Inflammatory macrophage treated with lipopolysaccharide for 1 hour (primary cell): ENCODE measurements around the gene MAF.
A peak's percentile ranks its signal among the peaks of the same experiment; 100 is the strongest.

ENCODE experiments used
- DNase-seq, 2 donors: peaks; one replicate each; pipeline ENCODE4 v3.0.0-alpha.2; 2020 to 2022

MAF gene

GRCh38 chr16:79610771-79611170, 10.2 kb upstream of the MAF start:
- DNase-seq = no peak

- DNase-seq = peak in 1 of 2 donors; percentile 24
Measured at GRCh38 chr16:79609861-79610260, 9.3 kb upstream of the MAF start.

DNA sequence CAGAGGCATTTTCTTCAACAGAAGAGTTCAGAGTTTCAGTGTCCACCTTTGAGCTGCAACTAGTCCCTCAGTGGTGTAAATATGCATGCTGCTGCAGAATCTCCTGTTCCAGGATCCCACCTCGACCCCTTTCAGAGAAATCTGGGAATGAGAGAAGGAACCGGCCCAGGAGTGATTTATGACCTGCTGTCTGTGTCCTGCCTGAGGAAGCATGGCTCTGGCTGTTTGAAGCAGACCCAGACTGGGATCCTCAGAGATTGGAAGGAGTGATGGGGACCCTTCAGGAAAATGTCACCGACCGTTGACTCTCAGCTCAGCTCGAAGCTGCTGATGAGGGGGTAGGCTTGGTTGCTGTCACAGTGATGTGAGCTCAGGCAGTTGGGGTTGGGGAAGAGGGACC, 8.4 kb upstream of the MAF start:
- DNase-seq = no peak

- DNase-seq = no peak
Measured at GRCh38 chr16:79607587-79607986, 7.0 kb upstream of the MAF start.

GRCh38 chr16:79605999-79606398, 5.5 kb upstream of the MAF start:
- DNase-seq = peak; percentile 32 to 38

- DNase-seq = no peak
Measured at GRCh38 chr16:79603055-79603454, 2.5 kb upstream of the MAF start.

GRCh38 chr16:79602628-79603014, 2.1 kb upstream of the MAF start:
- no peak for DNase-seq

- DNase-seq = peak; percentile 69 to 95
Measured at GRCh38 chr16:79601931-79602627, 1.5 kb upstream of the MAF start.

- DNase-seq = peak; percentile 23 to 44
Measured at GRCh38 chr16:79601092-79601930, 774 bp upstream of the MAF start.

DNA sequence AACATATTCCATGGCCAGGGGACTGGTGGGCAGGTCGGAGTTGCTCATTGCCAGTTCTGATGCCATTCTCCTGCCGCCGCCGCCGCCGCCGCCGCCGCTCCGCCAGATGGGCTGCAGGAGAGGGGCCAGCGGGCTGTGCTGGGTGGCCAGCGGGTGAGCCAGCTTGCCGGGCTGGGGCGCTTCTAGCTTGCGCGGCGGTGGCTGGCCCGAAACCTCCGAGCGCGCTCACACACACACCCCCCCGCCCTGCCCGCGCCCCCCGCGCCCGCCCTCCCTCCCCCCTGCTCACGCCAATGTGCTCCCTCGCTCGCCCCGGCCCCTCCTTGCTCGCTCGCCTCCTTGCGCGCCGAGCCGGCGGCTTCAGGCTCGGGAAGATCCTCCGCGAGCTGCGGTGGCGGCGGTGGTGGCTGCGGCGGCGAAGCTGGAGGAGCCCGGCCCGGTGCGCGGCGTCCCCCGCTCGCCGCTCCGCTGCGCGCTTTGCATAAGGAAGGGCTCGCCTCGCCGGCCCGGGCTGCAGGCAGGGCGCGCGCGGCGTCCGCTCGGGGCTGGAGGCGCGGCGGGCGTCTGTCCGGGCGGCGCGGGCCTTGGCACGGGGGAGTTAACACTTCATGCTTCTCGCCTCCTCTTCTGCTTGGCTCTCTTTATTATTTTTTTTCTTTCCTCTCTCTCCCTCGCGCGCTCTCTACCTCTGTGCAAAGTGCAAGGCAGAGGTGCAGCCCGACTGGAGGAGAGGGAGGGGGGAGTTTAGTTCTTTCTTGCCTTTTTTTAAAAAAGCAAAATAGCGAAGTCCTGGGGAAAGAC, 500 bp downstream of the MAF start:
- peak; percentile 46 for DNase-seq

GRCh38 chr16:79599256-79599836, 1.2 kb downstream of the MAF start:
- no peak for DNase-seq

- DNase-seq = peak; percentile 41 to 56
Measured at GRCh38 chr16:79598348-79599181, 2.0 kb downstream of the MAF start.

DNA sequence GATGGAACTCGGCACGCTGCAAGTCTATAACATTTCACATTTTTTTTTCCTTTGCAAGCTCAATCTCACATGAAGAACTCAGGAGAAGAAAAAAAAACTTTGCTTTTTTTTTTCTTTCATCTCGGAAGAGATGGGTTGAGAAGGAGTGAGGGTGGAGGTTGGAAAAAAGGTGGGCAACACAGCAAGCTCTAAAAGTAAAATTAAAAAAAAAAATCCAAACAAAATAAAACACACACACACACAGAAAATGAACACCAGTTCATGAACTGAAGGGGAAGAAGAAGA, 2.5 kb downstream of the MAF start:
- no peak for DNase-seq

DNA sequence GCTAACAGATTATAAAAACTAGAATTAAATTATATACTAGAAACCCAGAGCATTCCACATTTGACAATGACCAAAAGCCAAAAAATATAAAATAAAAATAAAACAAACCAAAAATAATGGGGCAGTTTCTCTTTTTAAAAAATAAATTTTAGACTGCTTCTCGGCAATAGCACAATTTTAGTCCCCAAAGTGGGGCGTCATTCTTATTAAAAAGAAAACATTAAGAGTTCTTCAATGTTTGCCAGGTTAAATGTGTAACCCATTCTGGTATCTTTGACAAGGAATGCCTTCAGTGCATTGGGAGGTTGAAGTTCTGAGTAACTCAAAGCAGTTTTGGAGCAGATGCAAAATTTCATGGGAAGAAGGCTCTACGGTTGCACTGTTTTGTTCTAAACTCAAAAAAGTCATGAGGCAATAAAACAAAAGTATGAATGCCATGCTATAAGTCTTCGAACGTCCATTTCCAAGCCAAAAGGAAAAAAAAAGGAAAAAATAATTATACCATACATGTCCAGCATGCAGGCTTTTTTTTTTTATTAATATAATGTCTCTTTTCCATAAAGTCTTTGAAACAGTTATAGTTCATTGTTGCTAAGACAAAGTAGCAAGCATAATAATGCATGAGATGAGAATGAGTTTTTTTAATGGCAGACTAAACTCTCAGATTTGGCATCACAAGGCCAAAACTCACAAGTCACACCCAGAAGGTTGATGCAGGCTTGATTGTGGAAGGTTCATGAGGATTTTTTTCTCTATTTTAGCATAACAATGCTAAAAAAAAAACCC, 3.1 kb downstream of the MAF start:
- no peak for DNase-seq

- DNase-seq = no peak
Measured at GRCh38 chr16:79595931-79596450, 4.5 kb downstream of the MAF start.

DNA sequence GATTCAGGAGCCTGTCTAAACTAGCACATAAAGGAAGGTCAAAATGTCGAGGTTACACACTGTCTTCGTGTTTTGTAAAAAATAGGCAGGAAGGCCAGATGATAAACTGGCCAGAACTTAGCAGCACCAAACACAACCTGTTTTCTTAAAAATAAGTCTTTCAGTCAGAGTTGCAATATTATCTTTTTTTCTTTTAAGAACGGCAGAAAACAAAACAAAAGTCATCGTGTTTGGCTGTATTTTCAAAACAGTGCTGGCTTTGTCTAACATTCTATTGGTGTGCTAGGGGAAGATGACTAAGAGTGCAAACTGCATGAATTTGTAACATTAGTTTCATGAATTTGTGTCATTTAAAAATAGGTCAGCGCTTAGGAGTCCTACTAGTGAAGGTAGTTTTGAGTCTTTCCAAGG, 5.3 kb downstream of the MAF start:
- DNase-seq = no peak

DNA sequence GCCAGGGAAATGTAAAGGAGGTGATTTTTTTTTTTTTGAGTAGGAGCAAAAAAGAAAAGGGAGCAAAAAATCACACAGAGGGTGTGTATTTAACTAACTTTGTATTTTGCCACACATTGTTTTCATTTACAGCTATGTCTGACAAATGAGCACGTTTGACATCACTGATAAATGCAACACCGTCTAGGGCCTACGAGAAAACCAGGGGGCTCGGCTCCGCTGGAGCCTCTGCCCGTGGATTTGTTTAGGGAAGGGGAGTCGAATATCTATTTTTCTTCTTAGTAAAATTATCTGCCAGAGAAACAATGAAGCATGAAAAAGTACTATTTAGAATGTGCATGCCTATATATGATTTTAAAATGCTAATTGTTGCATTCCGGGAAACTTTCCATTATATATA, 6.8 kb downstream of the MAF start:
- DNase-seq = no peak

GRCh38 chr16:79593074-79593531, 7.4 kb downstream of the MAF start:
- DNase-seq = no peak

DNA sequence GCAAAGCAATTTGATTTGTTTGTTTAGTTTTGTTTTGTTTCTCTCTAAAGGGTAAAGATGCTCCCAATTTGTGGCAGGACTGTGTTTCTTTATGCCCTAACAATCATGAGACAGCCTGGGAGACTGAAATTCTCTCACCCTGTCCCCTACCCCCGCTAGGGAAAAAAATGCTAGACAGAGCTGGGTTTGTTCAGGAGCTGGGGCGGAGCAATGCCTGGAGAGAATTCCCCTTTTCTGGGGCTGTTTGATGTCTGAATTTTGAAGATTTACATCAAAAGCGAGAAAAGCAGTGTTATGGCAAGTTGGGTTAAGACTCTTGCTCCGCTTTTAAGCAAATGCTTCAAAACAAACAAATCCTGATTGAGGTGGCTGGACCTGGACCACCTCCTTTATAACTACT, 8.4 kb downstream of the MAF start:
- DNase-seq = no peak

GRCh38 chr16:79589601-79590102, 10.9 kb downstream of the MAF start:
- no peak for DNase-seq

GRCh38 chr16:79587897-79588296, 12.6 kb downstream of the MAF start:
- no peak for DNase-seq
